Measurements from ENCODE around the gene EXOC4. TPM values are rescaled to one million over a fixed set of nuclear protein-coding genes. Genes with fewer than 3 reads are reported as not detected.

The EXOC4 gene
- total and polyA plus RNA-seq, 9 donors: 26.8 to 80.5 (median 70.7) TPM

- H3K9me3 ChIP-seq: no peaks in the 10 kb centered on the region
- no peaks in the 10 kb centered on the region for H3K36me3 ChIP-seq
- intact Hi-C loops (cut with DNase I): no loop called here
- no peaks in the 10 kb centered on the region for H3K27me3 ChIP-seq
- TF ChIP-seq, protein P1, sequence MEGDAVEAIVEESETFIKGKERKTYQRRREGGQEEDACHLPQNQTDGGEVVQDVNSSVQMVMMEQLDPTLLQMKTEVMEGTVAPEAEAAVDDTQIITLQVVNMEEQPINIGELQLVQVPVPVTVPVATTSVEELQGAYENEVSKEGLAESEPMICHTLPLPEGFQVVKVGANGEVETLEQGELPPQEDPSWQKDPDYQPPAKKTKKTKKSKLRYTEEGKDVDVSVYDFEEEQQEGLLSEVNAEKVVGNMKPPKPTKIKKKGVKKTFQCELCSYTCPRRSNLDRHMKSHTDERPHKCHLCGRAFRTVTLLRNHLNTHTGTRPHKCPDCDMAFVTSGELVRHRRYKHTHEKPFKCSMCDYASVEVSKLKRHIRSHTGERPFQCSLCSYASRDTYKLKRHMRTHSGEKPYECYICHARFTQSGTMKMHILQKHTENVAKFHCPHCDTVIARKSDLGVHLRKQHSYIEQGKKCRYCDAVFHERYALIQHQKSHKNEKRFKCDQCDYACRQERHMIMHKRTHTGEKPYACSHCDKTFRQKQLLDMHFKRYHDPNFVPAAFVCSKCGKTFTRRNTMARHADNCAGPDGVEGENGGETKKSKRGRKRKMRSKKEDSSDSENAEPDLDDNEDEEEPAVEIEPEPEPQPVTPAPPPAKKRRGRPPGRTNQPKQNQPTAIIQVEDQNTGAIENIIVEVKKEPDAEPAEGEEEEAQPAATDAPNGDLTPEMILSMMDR (IDR thresholded peaks at IDR 0.05): no peak
- H3K27ac ChIP-seq: no peak overlapping the region
- 94 to 95% (median 94%) methylated on average over 4 of the region's 4 CpGs for WGBS, 3 donors
- H3K4me3 ChIP-seq: no peak overlapping the region
- no peak for DNase-seq
- H3K4me1 ChIP-seq (ENCODE audit: insufficient read depth): no peaks in the 10 kb centered on the region
These were observed 257.6 kb downstream of the EXOC4 start for GRCh38 chr7:133510326-133511055.

DNA sequence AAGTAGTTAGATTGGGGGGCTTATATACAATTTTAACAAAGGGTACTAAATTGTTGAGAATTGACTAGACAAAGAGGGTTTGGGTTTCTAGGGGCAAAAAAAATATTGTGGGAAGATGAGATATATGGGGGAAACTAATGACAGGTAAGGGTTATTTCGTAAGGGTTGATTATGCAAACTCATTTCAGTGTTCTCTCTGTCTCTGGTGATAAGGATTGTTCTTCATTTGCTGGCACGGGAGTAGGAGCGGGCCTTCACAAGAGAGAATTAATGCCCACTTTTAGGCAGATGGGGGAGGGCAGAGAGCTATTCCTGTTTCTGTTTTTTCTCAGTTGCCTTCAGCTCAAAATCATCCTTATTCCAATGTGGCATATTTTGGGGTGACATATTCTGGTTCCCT, 258.4 kb downstream of the EXOC4 start:
- intact Hi-C loops (cut with DNase I): no loop called here
- 93 to 96% (median 96%) methylated on average over 3 of the region's 3 CpGs for WGBS, 3 donors
- no peak for DNase-seq
- Histone ChIP-seq H3K9me3 (no peaks in the 10 kb centered on the region), H3K27ac (no peak overlapping the region), H3K36me3 (no peaks in the 10 kb centered on the region), H3K27me3 (no peaks in the 10 kb centered on the region), H3K4me1 (ENCODE audit: insufficient read depth) (no peaks in the 10 kb centered on the region), H3K4me3 (no peak overlapping the region)
- TF ChIP-seq EP300 (IDR thresholded peaks at IDR 0.05) (no peak), POLR2A (IDR thresholded peaks at IDR 0.05) (no peak)
- TF ChIP-seq, protein P1 (IDR thresholded peaks at IDR 0.05): no peak

GRCh38 chr7:133511708-133512107, 258.8 kb downstream of the EXOC4 start:
- Histone ChIP-seq H3K4me1 (ENCODE audit: insufficient read depth) (no peaks in the 10 kb centered on the region), H3K4me3 (no peak overlapping the region), H3K9me3 (no peaks in the 10 kb centered on the region), H3K27ac (no peak overlapping the region), H3K27me3 (no peaks in the 10 kb centered on the region), H3K36me3 (no peaks in the 10 kb centered on the region)
- no peak for DNase-seq
- 96 to 99% (median 99%) methylated on average over 5 of the region's 5 CpGs for WGBS, 3 donors
- intact Hi-C loops (cut with DNase I): no loop called here
- TF ChIP-seq POLR2A (IDR thresholded peaks at IDR 0.05) (no peak), EP300 (IDR thresholded peaks at IDR 0.05) (no peak)
- TF ChIP-seq, protein P1 (IDR thresholded peaks at IDR 0.05): no peak

- intact Hi-C loops (cut with DNase I): no loop called here
- Histone ChIP-seq H3K9me3 (no peaks in the 10 kb centered on the region), H3K4me1 (ENCODE audit: insufficient read depth) (no peaks in the 10 kb centered on the region), H3K27ac (no peak overlapping the region), H3K36me3 (no peaks in the 10 kb centered on the region), H3K4me3 (no peak overlapping the region), H3K27me3 (no peaks in the 10 kb centered on the region)
- TF ChIP-seq, protein P1 (IDR thresholded peaks at IDR 0.05): no peak
- TF ChIP-seq POLR2A (IDR thresholded peaks at IDR 0.05): no peak
- no peak for TF ChIP-seq EP300 (IDR thresholded peaks at IDR 0.05)
- no peak for DNase-seq
- WGBS, 3 donors: 94 to 97% (median 96%) methylated on average over 11 of the region's 11 CpGs
These were observed 259.7 kb downstream of the EXOC4 start for GRCh38 chr7:133512560-133512959.

Measured in ovary (tissue), 9 donors.